ENCODE data around the gene A1BG.
"Not testable (repeated sequence)": the region's sequence is repeated elsewhere in the genome, so short reads cannot be mapped to it uniquely, and the experiment has no call there.

The A1BG gene

DNA sequence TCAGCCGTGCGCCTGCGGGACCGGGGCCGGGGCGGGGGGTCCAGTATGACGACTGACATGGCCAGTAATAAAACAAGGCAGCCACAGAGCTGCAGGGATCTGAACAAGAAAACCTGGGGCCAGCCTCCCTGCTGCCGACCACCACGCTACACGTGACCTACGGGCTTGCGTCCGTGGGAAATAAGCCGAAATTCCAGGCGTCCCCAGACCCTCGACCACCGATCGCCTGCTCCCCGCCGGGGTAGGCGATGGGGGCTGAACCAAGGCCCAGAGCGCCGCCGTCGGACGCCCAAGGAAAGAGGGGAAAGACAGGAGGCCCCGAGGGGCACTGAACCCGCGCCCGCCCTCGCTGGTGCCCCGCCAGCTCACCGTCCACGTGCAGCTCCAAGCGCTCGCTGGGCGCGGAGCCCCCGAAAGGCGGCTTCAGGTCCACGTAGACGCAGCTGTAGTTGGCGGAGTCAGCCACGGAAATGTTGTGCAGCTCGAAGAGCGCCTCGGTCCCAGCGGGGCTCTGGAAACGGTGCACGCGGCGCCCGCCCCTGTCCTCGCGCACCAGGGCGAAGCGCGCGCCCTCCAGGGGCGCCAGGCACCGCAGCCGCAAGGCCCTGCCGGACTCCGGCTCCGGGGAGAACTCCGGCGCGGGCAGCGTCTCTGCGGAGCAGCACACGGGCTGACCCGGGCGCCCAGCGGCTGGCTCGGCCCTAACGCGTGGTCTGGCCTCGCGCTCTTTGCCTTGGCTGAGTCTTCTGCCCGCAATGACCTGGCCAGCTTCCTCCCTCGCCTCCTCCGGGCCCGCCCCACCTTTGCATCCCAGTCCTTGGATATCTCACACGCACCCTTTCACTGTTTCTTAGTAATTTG is 3.1 kb downstream of the A1BG start:
- Histone ChIP-seq H4K20me1 (ENCODE audit: insufficient read depth, low read length) (no peaks in the 10 kb centered on the region), H3K36me3 (replicated peaks; ENCODE audit: low read depth, low read length) (no peaks in the 10 kb centered on the region), H3K9ac (ENCODE audit: low read length) (no peak overlapping the region), H2AFZ (ENCODE audit: low read depth, low read length) (no peak overlapping the region), H3K9me3 (ENCODE audit: insufficient read depth, low read length) (no peaks in the 10 kb centered on the region), H3K27me3 (ENCODE audit: low read depth, low read length) (no peaks in the 10 kb centered on the region), H3K79me2 (ENCODE audit: low read length) (no peaks in the 10 kb centered on the region; the same call in 1 of the 2 replicates), H3K4me1 (ENCODE audit: low read length) (peaks cover 3% of the 10 kb centered on the region; the same call in 1 of the 2 replicates), H3K4me2 (ENCODE audit: low read length) (no peak overlapping the region), H3K4me3 (ENCODE audit: low read length) (no peak overlapping the region), H3K27ac (ENCODE audit: low read length) (no peak overlapping the region)
- TF ChIP-seq EZH2phosphoT487 (IDR thresholded peaks at IDR 0.05; ENCODE audit: low read depth) = no peak

DNA sequence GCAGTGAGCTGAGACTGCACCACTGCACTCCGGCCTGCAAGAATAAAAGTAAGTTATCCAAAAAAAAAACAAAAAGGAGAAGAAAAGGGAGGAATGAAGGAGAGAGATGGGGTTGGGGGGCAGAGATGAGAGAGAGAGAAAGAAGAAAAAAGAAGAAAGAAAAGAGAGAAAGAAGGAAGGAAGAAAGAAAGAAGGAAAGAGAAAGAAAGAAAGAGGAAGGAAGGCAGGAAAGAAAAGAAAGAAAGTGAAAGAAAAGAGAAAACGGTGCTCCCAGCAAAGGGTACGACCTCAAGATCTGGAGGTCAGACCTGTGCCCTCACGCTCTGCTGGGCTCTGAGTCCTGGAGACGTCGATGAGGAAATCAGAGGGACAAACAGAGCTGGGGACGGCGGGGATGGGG is 3.7 kb downstream of the A1BG start:
- H4K20me1 ChIP-seq (ENCODE audit: insufficient read depth, low read length) = no peaks in the 10 kb centered on the region
- no peak overlapping the region for H3K4me2 ChIP-seq (ENCODE audit: low read length)
- no peak overlapping the region for H2AFZ ChIP-seq (ENCODE audit: low read depth, low read length)
- no peaks in the 10 kb centered on the region for H3K27me3 ChIP-seq (ENCODE audit: low read depth, low read length)
- TF ChIP-seq, protein P1, sequence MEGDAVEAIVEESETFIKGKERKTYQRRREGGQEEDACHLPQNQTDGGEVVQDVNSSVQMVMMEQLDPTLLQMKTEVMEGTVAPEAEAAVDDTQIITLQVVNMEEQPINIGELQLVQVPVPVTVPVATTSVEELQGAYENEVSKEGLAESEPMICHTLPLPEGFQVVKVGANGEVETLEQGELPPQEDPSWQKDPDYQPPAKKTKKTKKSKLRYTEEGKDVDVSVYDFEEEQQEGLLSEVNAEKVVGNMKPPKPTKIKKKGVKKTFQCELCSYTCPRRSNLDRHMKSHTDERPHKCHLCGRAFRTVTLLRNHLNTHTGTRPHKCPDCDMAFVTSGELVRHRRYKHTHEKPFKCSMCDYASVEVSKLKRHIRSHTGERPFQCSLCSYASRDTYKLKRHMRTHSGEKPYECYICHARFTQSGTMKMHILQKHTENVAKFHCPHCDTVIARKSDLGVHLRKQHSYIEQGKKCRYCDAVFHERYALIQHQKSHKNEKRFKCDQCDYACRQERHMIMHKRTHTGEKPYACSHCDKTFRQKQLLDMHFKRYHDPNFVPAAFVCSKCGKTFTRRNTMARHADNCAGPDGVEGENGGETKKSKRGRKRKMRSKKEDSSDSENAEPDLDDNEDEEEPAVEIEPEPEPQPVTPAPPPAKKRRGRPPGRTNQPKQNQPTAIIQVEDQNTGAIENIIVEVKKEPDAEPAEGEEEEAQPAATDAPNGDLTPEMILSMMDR (IDR thresholded peaks at IDR 0.05; ENCODE audit: low read depth, low read length) = no peak
- no peak for TF ChIP-seq EZH2phosphoT487 (IDR thresholded peaks at IDR 0.05; ENCODE audit: low read depth)
- H3K4me1 ChIP-seq (ENCODE audit: low read length) = peaks cover 3% of the 10 kb centered on the region; the same call in 1 of the 2 replicates
- no peak overlapping the region for H3K27ac ChIP-seq (ENCODE audit: low read length)
- H3K9me3 ChIP-seq (ENCODE audit: insufficient read depth, low read length) = no peaks in the 10 kb centered on the region
- H3K36me3 ChIP-seq (replicated peaks; ENCODE audit: low read depth, low read length) = no peaks in the 10 kb centered on the region
- no peaks in the 10 kb centered on the region; the same call in 1 of the 2 replicates for H3K79me2 ChIP-seq (ENCODE audit: low read length)
- no peak overlapping the region for H3K4me3 ChIP-seq (ENCODE audit: low read length)
- H3K9ac ChIP-seq (ENCODE audit: low read length) = no peak overlapping the region

DNA sequence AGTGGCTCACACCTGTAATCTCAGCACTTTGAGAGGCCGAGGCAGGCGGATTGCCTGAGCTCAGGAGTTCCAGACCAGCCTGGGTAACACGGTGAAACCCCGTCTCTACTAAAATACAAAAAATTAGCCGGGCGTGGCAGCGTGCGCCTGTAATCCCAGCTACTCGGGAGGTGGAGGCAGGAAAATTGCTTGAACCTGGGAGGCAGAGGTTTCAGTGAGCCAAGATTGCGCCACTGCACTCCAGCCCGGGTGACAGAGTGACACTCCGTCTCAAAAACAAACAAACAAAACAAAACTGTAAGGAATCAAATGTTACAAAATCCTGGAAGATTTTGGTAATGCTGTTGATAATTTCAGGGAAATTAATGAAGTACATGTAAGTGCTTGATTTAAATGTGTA is 5.2 kb downstream of the A1BG start:
- H3K9ac ChIP-seq (ENCODE audit: low read length) = peak overlapping the region; percentile 63
- H3K4me1 ChIP-seq (ENCODE audit: low read length); H4K20me1 ChIP-seq (ENCODE audit: insufficient read depth, low read length); H3K27me3 ChIP-seq (ENCODE audit: low read depth, low read length); H3K27ac ChIP-seq (ENCODE audit: low read length); H3K36me3 ChIP-seq (replicated peaks; ENCODE audit: low read depth, low read length); H2AFZ ChIP-seq (ENCODE audit: low read depth, low read length); H3K79me2 ChIP-seq (ENCODE audit: low read length); H3K9me3 ChIP-seq (ENCODE audit: insufficient read depth, low read length): not testable (repeated sequence)
- peak overlapping the region; percentile 55 for H3K4me2 ChIP-seq (ENCODE audit: low read length)
- peak overlapping the region; percentile 81 for H3K4me3 ChIP-seq (ENCODE audit: low read length)

DNA sequence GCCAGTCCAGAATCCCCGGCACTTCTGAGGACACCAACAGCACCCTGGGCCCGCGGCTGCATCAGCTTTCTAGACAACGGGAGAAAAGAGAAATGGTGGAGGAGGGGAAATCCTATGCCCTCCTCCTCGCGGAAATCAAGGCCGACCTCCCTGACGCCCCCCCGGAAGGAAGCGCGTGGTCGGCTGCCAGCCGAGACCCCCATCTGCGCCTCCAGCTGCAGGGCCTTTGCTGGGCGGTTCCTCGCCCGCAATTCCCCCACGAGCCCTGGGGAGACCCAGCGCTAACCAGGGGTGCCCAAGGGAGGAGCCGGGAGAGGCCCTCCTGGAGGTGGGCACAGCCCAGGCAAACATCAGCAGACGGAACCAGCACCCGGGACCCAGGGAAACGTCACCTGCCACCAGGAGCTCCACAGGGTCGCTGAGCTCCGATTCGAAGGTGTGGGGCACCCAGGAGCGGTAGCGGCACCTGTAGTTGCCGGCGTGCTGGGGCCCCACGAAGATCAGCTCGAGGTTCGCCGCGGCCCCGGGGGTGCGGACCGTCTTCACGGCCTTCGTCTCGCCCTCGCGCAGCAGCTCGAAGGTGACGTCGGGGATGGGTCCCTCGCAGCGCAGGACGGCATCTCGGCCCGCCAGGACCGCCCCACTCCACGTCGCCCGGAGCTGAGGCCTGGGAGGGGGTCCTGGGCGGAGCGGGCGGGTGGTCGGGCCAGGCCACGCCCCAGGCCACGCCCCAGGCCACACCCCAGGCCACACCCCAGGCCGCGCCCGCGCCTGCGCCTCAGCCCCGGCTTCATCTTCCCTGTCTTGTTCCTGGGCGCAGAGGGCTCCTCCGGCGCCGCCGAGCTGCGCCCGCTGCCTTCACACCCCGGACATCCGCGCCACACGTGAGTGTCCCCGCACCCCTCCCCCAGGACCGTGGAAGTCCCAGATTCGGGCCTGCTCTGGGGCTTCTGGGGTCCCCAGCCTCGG is 6.0 kb downstream of the A1BG start:
- H2AFZ ChIP-seq (ENCODE audit: low read depth, low read length) = peak overlapping the region; percentile 19; the same call in 1 of the 2 replicates
- H4K20me1 ChIP-seq (ENCODE audit: insufficient read depth, low read length) = no peaks in the 10 kb centered on the region
- H3K4me2 ChIP-seq (ENCODE audit: low read length) = peak overlapping the region; percentile 59
- H3K79me2 ChIP-seq (ENCODE audit: low read length) = no peaks in the 10 kb centered on the region; the same call in 1 of the 2 replicates
- H3K9me3 ChIP-seq (ENCODE audit: insufficient read depth, low read length) = no peaks in the 10 kb centered on the region
- H3K9ac ChIP-seq (ENCODE audit: low read length) = peak overlapping the region; percentile 71
- H3K4me1 ChIP-seq (ENCODE audit: low read length) = peaks cover 3% of the 10 kb centered on the region; the same call in 1 of the 2 replicates
- TF ChIP-seq, protein P1 (IDR thresholded peaks at IDR 0.05; ENCODE audit: low read depth, low read length) = no peak
- TF ChIP-seq EZH2phosphoT487 (IDR thresholded peaks at IDR 0.05; ENCODE audit: low read depth) = no peak
- no peaks in the 10 kb centered on the region for H3K27me3 ChIP-seq (ENCODE audit: low read depth, low read length)
- peak overlapping the region; percentile 81 for H3K4me3 ChIP-seq (ENCODE audit: low read length)
- H3K27ac ChIP-seq (ENCODE audit: low read length) = 0 out of 2 replicates have a peak overlapping the region, but pooled peaks have one; percentile 4
- no peaks in the 10 kb centered on the region for H3K36me3 ChIP-seq (replicated peaks; ENCODE audit: low read depth, low read length)

All from OCI-LY3 (cell line).